Measurements from ENCODE around the gene MEIS1.

The MEIS1 gene

DNA sequence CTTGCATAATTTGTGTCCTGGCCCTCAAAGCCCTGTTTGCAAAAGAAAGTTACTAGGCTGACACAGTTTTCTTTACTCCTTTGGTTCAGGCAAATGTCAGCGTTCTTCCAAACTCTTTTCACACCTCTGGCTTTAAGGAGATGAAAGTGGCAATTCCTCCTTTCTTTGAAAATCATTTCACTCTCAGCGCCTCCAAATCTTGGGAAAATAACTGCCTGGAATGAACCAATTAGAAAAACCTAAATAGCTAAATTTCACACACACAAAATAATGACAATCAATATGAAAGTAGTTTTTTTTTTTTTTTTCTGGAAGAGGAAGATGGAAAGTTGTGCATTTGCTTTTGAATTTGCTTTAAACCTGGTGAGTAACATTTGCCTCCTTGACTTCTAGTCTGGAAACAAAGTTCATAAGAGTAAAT, 1.7 kb downstream of the MEIS1 start:
- no peak for TF ChIP-seq CTCF (conservative IDR thresholded peaks at IDR 0.05; ENCODE audit: control insufficient read depth, insufficient read depth, low read depth, low read length)
- peak overlapping the region; percentile 74 for H3K4me3 ChIP-seq (ENCODE audit: control insufficient read depth, low read depth, low read length)
- no peak for DNase-seq (ENCODE audit: low read depth)

- TF ChIP-seq CTCF (conservative IDR thresholded peaks at IDR 0.05; ENCODE audit: control insufficient read depth, insufficient read depth, low read depth, low read length), result no peak
- DNase-seq (ENCODE audit: low read depth), result peak; percentile 52
- peak overlapping the region; percentile 74 for H3K4me3 ChIP-seq (ENCODE audit: control insufficient read depth, low read depth, low read length)
Observed at GRCh38 chr2:66437109-66437690, 2.3 kb downstream of the MEIS1 start.

GRCh38 chr2:66437691-66438497, 3.0 kb downstream of the MEIS1 start:
- H3K4me3 ChIP-seq (ENCODE audit: control insufficient read depth, low read depth, low read length), result peak overlapping the region; percentile 74
- DNase-seq (ENCODE audit: low read depth), result peak; percentile 57
- TF ChIP-seq CTCF (conservative IDR thresholded peaks at IDR 0.05; ENCODE audit: control insufficient read depth, insufficient read depth, low read depth, low read length), result no peak

DNA sequence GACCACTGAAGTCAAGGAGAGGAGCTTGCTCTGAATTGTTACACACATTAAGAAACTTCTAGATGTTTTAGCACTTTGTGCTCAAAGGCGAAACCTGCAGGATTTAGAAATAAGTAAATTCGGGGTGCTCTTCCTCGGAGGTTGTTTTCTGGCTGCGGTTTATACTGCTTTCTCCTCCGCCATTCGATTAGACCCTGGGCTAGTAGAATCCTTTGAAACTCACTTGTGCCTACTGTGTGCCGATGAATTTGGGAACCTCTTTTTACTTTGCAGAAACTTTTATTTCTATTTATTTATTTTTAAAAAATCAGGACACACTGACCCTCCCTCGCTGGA, 3.5 kb downstream of the MEIS1 start:
- H3K4me3 ChIP-seq (ENCODE audit: control insufficient read depth, low read depth, low read length), result peak overlapping the region; percentile 74
- TF ChIP-seq CTCF (conservative IDR thresholded peaks at IDR 0.05; ENCODE audit: control insufficient read depth, insufficient read depth, low read depth, low read length), result no peak
- DNase-seq (ENCODE audit: low read depth), result no peak

DNA sequence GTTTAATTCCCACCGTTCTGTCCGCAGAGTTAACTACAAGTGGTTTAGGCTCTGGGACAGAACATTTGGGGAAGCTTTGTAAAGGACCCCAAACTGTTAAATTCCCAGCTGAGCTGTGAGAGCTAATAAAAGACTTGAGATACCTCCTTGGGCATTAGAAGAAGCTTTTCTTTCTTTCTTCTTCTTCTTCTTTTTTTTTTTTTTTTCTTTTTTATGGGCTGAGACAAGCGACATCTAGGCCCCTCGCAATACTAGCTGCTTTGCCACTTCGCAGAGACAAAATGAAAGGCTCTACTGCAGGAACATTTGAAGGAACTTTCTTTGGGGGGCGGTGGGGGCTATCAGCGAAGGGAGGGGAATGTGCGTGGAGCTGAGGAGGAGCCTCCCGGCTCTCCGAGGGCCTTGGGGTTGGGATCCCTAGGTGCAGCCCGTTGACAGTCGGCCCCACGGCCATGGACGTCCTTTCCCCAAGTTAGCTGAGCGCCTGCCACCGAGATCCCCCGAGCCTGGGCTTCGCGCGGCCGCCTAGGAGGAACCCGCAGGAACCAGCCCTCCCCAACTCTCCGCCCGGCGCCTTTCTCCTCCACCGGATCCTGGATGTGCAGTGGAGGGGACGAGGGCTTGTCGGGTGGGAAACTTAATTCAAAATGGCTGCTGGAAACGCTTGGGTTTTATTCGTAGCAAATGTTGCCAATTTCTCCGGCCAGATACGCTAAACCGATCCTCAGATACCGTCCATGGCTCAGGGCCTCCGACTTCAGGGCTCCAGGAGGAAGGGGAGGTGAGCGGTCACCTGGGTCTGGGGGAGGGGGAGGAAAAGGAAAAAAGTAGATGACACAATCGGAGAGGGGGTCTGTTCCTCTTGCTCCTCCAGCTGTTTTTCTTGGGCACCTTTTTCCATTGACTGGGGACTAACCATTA, 4.2 kb downstream of the MEIS1 start:
- peak; percentile 39 for DNase-seq (ENCODE audit: low read depth)
- peak overlapping the region; percentile 74 for H3K4me3 ChIP-seq (ENCODE audit: control insufficient read depth, low read depth, low read length)
- no peak for TF ChIP-seq CTCF (conservative IDR thresholded peaks at IDR 0.05; ENCODE audit: control insufficient read depth, insufficient read depth, low read depth, low read length)

- TF ChIP-seq CTCF (conservative IDR thresholded peaks at IDR 0.05; ENCODE audit: control insufficient read depth, insufficient read depth, low read depth, low read length), result no peak
- DNase-seq (ENCODE audit: low read depth), result peak; percentile 55
- peak overlapping the region; percentile 74 for H3K4me3 ChIP-seq (ENCODE audit: control insufficient read depth, low read depth, low read length)
Observed at GRCh38 chr2:66439812-66440542, 5.1 kb downstream of the MEIS1 start.

Data from fibroblast of mammary gland (primary cell).